Mammary epithelial cell (primary cell): Measurements from ENCODE around the gene KANK4.

Experiments
- EZH2 ChIP-seq: IDR thresholded peaks from 2 replicates; pipeline ENCODE4 v1.6.1; 2012; ENCODE audit warnings: low read length, inconsistent platforms, borderline replicate concordance
- TF ChIP-seq, protein P1 (sequence below), 2 donors: IDR thresholded peaks in 1 of 2; conservative IDR thresholded peaks in 1 of 2; 2 replicates each; pipeline ENCODE4 v1.5.1; 2011 to 2012; ENCODE audit warnings: inconsistent platforms in 2 of 2, low read length in 2 of 2, mild to moderate bottlenecking in 2 of 2, control low read depth in 1 of 2, low read depth in 1 of 2; ENCODE audit not compliant: insufficient read depth in 1 of 2; ENCODE audit errors: extremely low read depth in 1 of 2

GRCh38 chr1:62207187-62207586 lies 112.0 kb downstream of the KANK4 start:
- TF ChIP-seq, protein P1, sequence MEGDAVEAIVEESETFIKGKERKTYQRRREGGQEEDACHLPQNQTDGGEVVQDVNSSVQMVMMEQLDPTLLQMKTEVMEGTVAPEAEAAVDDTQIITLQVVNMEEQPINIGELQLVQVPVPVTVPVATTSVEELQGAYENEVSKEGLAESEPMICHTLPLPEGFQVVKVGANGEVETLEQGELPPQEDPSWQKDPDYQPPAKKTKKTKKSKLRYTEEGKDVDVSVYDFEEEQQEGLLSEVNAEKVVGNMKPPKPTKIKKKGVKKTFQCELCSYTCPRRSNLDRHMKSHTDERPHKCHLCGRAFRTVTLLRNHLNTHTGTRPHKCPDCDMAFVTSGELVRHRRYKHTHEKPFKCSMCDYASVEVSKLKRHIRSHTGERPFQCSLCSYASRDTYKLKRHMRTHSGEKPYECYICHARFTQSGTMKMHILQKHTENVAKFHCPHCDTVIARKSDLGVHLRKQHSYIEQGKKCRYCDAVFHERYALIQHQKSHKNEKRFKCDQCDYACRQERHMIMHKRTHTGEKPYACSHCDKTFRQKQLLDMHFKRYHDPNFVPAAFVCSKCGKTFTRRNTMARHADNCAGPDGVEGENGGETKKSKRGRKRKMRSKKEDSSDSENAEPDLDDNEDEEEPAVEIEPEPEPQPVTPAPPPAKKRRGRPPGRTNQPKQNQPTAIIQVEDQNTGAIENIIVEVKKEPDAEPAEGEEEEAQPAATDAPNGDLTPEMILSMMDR (conservative IDR thresholded peaks at IDR 0.05 in 1 of 2, IDR thresholded peaks at IDR 0.05 in 1 of 2; ENCODE audit: extremely low read depth in 1 of 2, insufficient read depth in 1 of 2, low read depth in 1 of 2, low read length in 2 of 2), result no peak
- TF ChIP-seq EZH2, result no peak
